Stimulated activated CD8-positive, alpha-beta memory T cell treated with anti-CD3 and anti-CD28 coated beads, Interleukin-15, amount 100 ng/mL, for 24 hours (primary cell): ENCODE results near the gene AGTPBP1.

Experiments
- DNase-seq: peaks from one replicate; pipeline ENCODE4 v3.0.0-alpha.2; 2020; ENCODE audit warnings: low read depth

AGTPBP1 gene

GRCh38 chr9:85534340-85534739 lies 207.4 kb downstream of the AGTPBP1 start:
- no peak for DNase-seq

- no peak for DNase-seq
Measured at GRCh38 chr9:85533538-85533937, 208.2 kb downstream of the AGTPBP1 start.

- no peak for DNase-seq
Measured at GRCh38 chr9:85530721-85531120, 211.0 kb downstream of the AGTPBP1 start.

- no peak for DNase-seq
Measured at GRCh38 chr9:85528607-85529006, 213.1 kb downstream of the AGTPBP1 start.

GRCh38 chr9:85528142-85528541 lies 213.6 kb downstream of the AGTPBP1 start:
- DNase-seq = no peak

GRCh38 chr9:85527331-85528020 lies 214.3 kb downstream of the AGTPBP1 start:
- no peak for DNase-seq

- no peak for DNase-seq
Measured at GRCh38 chr9:85524531-85524930, 217.2 kb downstream of the AGTPBP1 start.

- DNase-seq = no peak
Measured at GRCh38 chr9:85523202-85523601, 218.6 kb downstream of the AGTPBP1 start.

- DNase-seq = peak; percentile 4
Measured at GRCh38 chr9:85522459-85523092, 219.2 kb downstream of the AGTPBP1 start.

GRCh38 chr9:85521371-85522197 lies 220.2 kb downstream of the AGTPBP1 start:
- no peak for DNase-seq

GRCh38 chr9:85516976-85517637 lies 224.6 kb downstream of the AGTPBP1 start:
- DNase-seq = no peak

GRCh38 chr9:85516455-85516854 lies 225.3 kb downstream of the AGTPBP1 start:
- no peak for DNase-seq

GRCh38 chr9:85515021-85515420 lies 226.7 kb downstream of the AGTPBP1 start:
- no peak for DNase-seq

GRCh38 chr9:85514256-85514655 lies 227.5 kb downstream of the AGTPBP1 start:
- DNase-seq = no peak

- no peak for DNase-seq
Measured at GRCh38 chr9:85511746-85512145, 230.0 kb downstream of the AGTPBP1 start.

GRCh38 chr9:85510830-85511504 lies 230.8 kb downstream of the AGTPBP1 start:
- DNase-seq = no peak

- DNase-seq = no peak
Measured at GRCh38 chr9:85508616-85509015, 233.1 kb downstream of the AGTPBP1 start.

- no peak for DNase-seq
Measured at GRCh38 chr9:85505612-85506011, 236.1 kb downstream of the AGTPBP1 start.

GRCh38 chr9:85502815-85503655 lies 238.7 kb downstream of the AGTPBP1 start:
- DNase-seq = no peak

GRCh38 chr9:85501882-85502281 lies 239.9 kb downstream of the AGTPBP1 start:
- DNase-seq = no peak

GRCh38 chr9:85501456-85501855 lies 240.3 kb downstream of the AGTPBP1 start:
- DNase-seq = no peak
